ENCODE data around the gene PTP4A2.
"Not testable (repeated sequence)": the region's sequence is repeated elsewhere in the genome, so short reads cannot be mapped to it uniquely, and the experiment has no call there.

The PTP4A2 gene

DNA sequence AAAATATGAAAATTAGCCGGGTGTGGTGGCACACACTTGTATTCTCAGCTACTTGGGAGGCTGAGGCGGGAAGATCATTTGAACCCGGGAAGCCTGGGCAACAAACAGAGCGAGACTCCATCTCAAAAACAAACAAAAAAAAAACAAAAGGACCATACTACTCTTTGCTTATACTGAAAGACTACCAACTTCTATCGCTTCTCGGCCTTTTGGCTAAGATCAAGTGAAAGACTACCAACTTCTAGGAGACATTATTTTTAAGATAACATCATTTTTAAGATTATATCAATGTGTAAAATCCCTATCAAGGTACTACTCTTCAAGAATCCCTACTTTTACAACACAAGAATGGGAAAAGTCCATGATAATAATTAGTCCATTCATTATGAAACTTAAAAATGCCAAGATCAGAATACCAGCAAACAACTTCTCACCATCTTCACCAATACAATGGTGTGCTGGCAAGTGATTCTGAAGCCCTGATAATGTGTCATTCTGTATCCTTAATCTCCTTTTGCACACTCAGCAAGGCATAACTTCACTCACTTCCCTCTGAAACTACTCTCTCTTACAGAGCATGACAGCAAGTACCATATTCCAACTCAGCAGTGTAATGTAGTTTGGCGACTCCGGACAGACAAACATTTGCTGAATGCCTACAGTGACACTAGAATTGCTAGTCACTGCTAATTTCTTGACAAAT is 1.7 kb downstream of the PTP4A2 start:
- TF ChIP-seq POU2F2 (IDR thresholded peaks at IDR 0.05; ENCODE audit: low read depth, low read length) (no peak), SPI1 (IDR thresholded peaks at IDR 0.05; ENCODE audit: low read depth, low read length) (peak; percentile 81), PAX5 (IDR thresholded peaks at IDR 0.05; ENCODE audit: insufficient read depth, low read length, severe bottlenecking) (no peak)
- no peak for DNase-seq (ENCODE audit: insufficient read length, low spot score)
- FAIRE-seq = peak; percentile 76

- TF ChIP-seq TAF1 (IDR thresholded peaks at IDR 0.05; ENCODE audit: low read depth, low read length) (no peak), POU2F2 (IDR thresholded peaks at IDR 0.05; ENCODE audit: low read depth, low read length) (no peak), POLR2AphosphoS5 (IDR thresholded peaks at IDR 0.05; ENCODE audit: low read depth, low read length) (no peak), POLR2A (IDR thresholded peaks at IDR 0.05; ENCODE audit: low read depth, low read length) (no peak), PAX5 (IDR thresholded peaks at IDR 0.05; ENCODE audit: insufficient read depth, low read length, severe bottlenecking) (no peak), SPI1 (IDR thresholded peaks at IDR 0.05; ENCODE audit: low read depth, low read length) (no peak)
- FAIRE-seq = no peak
- no peak for DNase-seq (ENCODE audit: insufficient read length, low spot score)
These were observed 3.2 kb downstream of the PTP4A2 start for GRCh38 chr1:31934706-31935629.

- DNase-seq (ENCODE audit: insufficient read length, low spot score) (no peak), FAIRE-seq (peak; percentile 13)
- TF ChIP-seq TAF1 (IDR thresholded peaks at IDR 0.05; ENCODE audit: low read depth, low read length) (no peak), SPI1 (IDR thresholded peaks at IDR 0.05; ENCODE audit: low read depth, low read length) (peak; percentile 76)
These were observed 5.5 kb downstream of the PTP4A2 start for GRCh38 chr1:31932491-31933316.

GRCh38 chr1:31931593-31932225 is 6.5 kb downstream of the PTP4A2 start:
- DNase-seq (ENCODE audit: insufficient read length, low spot score) (no peak), FAIRE-seq (no peak)
- no peak for TF ChIP-seq POLR2A (IDR thresholded peaks at IDR 0.05; ENCODE audit: low read depth, low read length)
- no peak for TF ChIP-seq PAX5 (IDR thresholded peaks at IDR 0.05; ENCODE audit: insufficient read depth, low read length, severe bottlenecking)
- no peak for TF ChIP-seq POU2F2 (IDR thresholded peaks at IDR 0.05; ENCODE audit: low read depth, low read length)

DNA sequence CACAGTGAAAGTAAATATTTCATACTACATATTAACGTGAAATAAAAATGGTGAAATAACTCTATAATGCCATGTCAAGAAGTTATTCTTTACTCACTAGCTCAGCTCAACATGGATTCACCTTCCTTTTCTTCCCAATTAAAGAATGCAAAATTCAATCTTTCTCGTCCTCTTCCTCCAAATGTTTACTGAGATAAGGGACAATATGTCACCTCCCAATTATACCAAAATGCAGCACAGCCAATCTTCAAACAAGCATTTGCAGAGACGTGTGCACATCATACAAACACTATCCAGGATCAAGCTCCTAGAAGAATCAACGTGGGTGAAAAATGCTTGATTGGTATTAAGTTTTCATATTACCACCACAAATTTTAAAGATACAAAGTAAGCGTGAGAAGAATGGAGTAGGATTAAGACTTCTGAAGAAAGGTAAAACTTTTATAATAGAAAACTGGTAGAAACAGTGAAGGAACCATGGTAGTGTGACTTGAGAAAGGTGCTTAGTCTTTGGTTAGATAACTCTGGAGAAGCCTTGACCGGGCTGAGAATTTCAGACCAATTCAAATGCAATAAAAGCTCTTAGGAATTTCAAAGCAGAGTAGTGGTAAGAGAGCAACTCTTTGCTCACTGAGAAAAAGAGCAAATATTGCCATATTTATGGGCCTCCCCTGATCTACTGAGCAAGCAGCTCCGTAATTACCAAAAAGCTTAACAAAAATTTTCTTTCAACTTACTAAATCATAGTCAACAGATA is 7.2 kb downstream of the PTP4A2 start:
- no peak for DNase-seq (ENCODE audit: insufficient read length, low spot score)
- TF ChIP-seq SPI1 (IDR thresholded peaks at IDR 0.05; ENCODE audit: low read depth, low read length) (no peak), POLR2A (IDR thresholded peaks at IDR 0.05; ENCODE audit: low read depth, low read length) (no peak), POU2F2 (IDR thresholded peaks at IDR 0.05; ENCODE audit: low read depth, low read length) (no peak), PAX5 (IDR thresholded peaks at IDR 0.05; ENCODE audit: insufficient read depth, low read length, severe bottlenecking) (no peak), POLR2AphosphoS5 (IDR thresholded peaks at IDR 0.05; ENCODE audit: low read depth, low read length) (no peak), TAF1 (IDR thresholded peaks at IDR 0.05; ENCODE audit: low read depth, low read length) (no peak)
- no peak for FAIRE-seq

GRCh38 chr1:31927661-31927980 is 10.5 kb downstream of the PTP4A2 start:
- FAIRE-seq = no peak
- DNase-seq (ENCODE audit: insufficient read length, low spot score) = no peak
- no peak for TF ChIP-seq TAF1 (IDR thresholded peaks at IDR 0.05; ENCODE audit: low read depth, low read length)
- TF ChIP-seq POLR2A (IDR thresholded peaks at IDR 0.05; ENCODE audit: low read depth, low read length) = no peak
- no peak for TF ChIP-seq SPI1 (IDR thresholded peaks at IDR 0.05; ENCODE audit: low read depth, low read length)
- no peak for TF ChIP-seq POLR2AphosphoS5 (IDR thresholded peaks at IDR 0.05; ENCODE audit: low read depth, low read length)
- no peak for TF ChIP-seq POU2F2 (IDR thresholded peaks at IDR 0.05; ENCODE audit: low read depth, low read length)
- TF ChIP-seq PAX5 (IDR thresholded peaks at IDR 0.05; ENCODE audit: insufficient read depth, low read length, severe bottlenecking) = no peak

DNA sequence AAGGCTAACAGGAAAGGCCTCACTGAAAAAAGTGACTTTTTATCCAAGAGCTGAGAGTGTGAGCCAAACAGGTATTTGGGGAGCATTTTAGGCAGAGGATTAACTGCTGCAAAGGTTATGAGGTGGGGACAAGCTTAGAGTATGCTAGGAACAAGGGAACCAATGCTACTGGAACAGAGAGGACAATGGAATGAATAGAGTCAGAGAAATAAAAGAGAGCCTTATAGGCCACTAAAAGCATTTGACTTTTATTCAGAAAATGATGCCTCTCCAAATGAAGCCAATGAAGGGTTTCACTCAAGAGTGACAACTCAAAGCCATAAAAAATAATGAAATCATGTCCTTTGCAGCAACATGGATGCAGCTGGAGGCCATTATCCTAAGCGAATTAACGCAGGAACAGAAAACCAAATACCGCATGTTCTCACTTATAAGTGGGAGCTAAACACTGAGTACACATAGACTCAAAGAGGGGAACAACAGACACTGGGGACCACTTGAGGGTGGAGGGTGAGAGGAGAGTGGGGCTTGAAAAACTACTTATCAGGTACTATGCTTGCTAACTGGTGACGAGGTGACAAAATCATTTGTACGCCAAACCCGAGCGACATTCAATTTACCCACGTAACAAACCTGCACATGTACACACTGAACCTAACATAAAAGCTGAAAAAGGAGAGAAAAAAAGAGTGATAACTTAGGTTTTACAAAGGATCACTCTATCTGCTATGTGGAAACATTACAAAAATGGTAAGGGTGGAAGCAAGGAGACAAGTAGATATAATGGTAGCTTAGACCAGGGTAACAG is 11.1 kb downstream of the PTP4A2 start:
- TF ChIP-seq TAF1 (IDR thresholded peaks at IDR 0.05; ENCODE audit: low read depth, low read length) (no peak), POU2F2 (IDR thresholded peaks at IDR 0.05; ENCODE audit: low read depth, low read length) (no peak), PAX5 (IDR thresholded peaks at IDR 0.05; ENCODE audit: insufficient read depth, low read length, severe bottlenecking) (no peak), POLR2AphosphoS5 (IDR thresholded peaks at IDR 0.05; ENCODE audit: low read depth, low read length) (no peak), POLR2A (IDR thresholded peaks at IDR 0.05; ENCODE audit: low read depth, low read length) (no peak), SPI1 (IDR thresholded peaks at IDR 0.05; ENCODE audit: low read depth, low read length) (no peak)
- DNase-seq (ENCODE audit: insufficient read length, low spot score) = no peak
- peak; percentile 58 for FAIRE-seq

- DNase-seq (ENCODE audit: insufficient read length, low spot score) (no peak), FAIRE-seq (no peak)
- TF ChIP-seq SPI1 (IDR thresholded peaks at IDR 0.05; ENCODE audit: low read depth, low read length) (no peak), POLR2A (IDR thresholded peaks at IDR 0.05; ENCODE audit: low read depth, low read length) (no peak), TAF1 (IDR thresholded peaks at IDR 0.05; ENCODE audit: low read depth, low read length) (no peak), POLR2AphosphoS5 (IDR thresholded peaks at IDR 0.05; ENCODE audit: low read depth, low read length) (no peak), PAX5 (IDR thresholded peaks at IDR 0.05; ENCODE audit: insufficient read depth, low read length, severe bottlenecking) (no peak), POU2F2 (IDR thresholded peaks at IDR 0.05; ENCODE audit: low read depth, low read length) (no peak)
These were observed 11.9 kb downstream of the PTP4A2 start for GRCh38 chr1:31926252-31926651.

DNA sequence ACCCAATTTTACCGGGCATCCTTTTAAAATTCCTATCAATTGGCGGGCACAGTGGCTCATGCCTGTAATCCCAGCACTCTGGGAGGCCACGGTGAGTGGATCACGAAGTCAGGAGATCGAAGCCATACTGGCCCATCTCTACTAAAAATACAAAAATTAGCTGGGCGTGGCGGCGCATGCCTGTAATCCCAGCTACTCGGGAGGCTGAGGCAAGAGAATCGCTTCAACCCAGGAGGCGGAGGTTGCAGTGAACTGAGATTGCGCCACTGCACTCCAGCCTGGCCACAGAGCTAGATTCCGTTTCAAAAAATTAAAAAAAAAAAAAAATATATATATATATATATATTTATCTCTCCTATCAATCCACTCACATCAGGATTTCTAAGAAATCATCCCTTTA is 12.3 kb downstream of the PTP4A2 start:
- FAIRE-seq; DNase-seq (ENCODE audit: insufficient read length, low spot score): not testable (repeated sequence)
